HS-5 (cell line): ENCODE data around the gene ASXL1.
"Not testable (repeated sequence)": the region's sequence is repeated elsewhere in the genome, so short reads cannot be mapped to it uniquely, and the experiment has no call there.

Experiments used
- DNase-seq: peaks from one replicate; pipeline ENCODE4 v3.0.0-alpha.2; 2012; ENCODE audit warnings: low read depth

The ASXL1 gene

GRCh38 chr20:32363492-32363891, 5.4 kb downstream of the ASXL1 start:
- DNase-seq = no peak

- no peak for DNase-seq
These were observed 6.5 kb downstream of the ASXL1 start for GRCh38 chr20:32364554-32365208.

GRCh38 chr20:32365564-32365963, 7.4 kb downstream of the ASXL1 start:
- DNase-seq = no peak

- no peak for DNase-seq
These were observed 8.2 kb downstream of the ASXL1 start for GRCh38 chr20:32366380-32366779.

GRCh38 chr20:32368323-32368722, 10.2 kb downstream of the ASXL1 start:
- no peak for DNase-seq

DNA sequence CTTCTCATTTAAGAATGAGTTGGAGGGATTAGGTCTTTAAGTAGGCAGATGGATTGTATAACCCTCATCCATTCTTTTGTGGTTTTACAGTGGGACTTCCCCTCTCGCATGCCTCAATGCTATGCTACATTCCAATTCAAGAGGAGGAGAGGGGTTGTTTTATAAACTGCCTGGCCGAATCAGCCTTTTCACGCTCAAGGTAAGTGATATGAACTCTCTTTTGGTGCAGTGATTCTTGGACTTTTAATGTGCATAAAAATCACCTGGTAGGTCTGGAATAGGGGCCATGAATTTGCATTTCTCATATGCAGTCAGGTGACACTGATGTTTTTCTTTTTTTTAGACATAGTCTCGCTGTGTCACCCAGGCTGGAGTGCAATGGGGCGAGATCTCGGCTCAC, 10.8 kb downstream of the ASXL1 start:
- DNase-seq = no peak

DNA sequence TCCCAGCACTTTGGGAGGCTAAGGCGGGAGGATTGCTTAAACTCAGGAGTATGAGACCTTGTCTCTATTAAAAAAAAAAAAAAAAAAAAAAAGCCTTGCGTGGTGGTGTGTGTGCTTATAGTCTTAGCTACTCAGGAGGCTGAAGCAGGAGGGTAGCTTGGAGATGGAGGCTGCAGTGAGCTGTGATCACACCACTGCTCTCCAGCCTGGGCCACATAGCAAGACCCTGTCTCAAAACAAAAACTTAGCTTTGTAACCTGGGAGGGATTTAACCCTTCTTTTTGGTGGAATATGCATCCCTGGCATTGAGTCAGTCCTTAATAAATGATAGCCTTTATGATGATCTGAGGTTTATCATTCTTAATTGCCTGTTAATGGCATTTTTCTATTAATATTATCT, 12.8 kb downstream of the ASXL1 start:
- DNase-seq = no peak

DNA sequence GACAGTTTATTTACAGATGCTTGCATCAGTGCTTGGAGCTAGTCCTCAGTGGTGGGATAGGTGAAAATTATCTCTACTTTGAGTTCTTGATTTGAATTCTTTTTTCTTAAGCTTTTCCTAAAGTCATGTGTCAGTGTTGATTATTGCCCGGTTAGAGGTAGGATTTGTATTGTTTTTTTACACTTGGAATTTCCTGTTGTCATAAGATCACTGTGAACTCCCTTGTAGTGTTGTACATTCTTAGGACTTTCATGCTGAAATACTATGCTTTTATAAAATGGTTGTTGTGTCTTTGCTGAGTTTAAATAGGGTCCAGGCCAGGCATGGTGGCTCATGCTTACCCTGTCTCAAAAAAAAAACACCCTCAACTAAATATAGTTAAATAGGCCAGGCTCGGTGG, 20.3 kb downstream of the ASXL1 start:
- no peak for DNase-seq

DNA sequence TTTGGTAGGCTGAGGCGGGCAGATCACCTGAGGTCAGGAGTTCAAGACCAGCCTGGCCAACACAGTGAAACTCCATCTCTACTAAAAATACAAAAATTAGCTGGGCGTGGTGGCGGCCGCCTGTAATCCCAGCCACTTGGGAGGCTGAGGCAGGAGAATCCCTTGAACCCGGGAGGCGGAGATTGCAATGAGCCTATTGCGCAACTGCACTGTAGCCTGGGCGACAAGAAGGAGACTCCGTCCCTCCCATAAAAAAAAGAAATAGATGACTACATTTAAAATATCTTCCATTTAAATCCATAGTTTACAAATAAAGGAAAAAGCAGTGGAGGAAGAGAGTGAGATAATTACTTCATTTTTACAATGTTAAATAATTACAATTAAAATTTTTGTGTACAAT, 21.9 kb downstream of the ASXL1 start:
- not testable (repeated sequence) for DNase-seq

DNA sequence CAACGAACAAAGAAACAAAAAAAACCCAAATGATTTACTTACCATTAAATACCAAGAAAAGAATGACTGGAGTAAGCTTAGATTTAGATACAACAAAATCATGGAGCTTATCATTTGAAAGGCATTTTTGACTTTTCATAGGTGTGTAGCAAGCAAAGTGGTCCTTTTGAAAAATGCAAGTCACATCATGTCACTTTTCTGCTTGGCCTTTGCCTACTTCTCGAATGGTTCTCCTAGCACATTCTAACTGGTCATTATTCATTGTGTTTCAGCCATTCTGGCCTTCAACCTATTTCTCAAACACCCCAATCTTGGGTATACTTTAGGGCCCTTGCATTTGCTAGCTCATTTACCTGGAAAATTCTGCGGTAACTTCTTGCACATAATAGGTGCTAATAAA, 22.6 kb downstream of the ASXL1 start:
- DNase-seq = no peak

DNA sequence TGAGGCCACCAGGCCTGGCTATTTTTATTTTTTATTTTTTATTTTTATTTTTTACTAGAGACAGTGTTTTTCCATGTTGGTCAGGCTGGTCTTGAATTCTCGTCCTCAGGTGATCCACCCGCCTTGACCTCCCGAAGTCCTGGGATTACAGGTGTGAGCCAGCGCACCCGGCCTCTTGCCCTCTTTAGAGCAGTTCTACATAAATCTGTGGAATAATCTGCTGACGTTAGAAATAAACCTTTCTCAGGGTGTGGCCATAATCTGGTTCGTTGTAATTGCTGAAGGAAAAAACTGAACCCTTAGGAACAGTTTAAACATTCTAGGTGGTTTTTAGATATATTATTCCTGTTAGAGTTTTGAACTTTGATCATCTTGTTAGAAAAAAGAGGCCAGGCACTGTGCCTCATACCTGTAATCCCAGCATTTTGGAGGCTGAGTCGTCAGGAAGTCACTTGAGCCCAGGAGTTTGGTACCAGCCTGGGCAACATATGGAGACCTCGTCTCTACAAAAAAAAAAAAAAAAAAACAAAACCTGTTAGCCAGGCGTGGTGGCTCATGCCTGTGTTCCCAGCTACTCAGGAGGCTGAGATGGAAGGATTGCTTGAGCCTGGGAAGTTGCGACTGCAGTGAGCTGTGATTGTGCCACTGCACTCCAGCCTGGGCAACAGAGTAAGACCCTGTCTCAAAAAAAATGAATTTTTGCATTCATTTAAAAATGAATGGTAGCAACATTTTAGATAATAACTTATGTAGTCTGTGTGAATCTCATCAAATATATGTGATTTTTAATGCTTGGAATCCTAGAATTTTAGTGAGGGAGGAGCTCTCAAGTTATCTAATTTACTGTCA, 24.2 kb downstream of the ASXL1 start:
- no peak for DNase-seq

- DNase-seq = not testable (repeated sequence)
These were observed 25.3 kb downstream of the ASXL1 start for GRCh38 chr20:32383441-32383840.

GRCh38 chr20:32385541-32385940, 27.4 kb downstream of the ASXL1 start:
- no peak for DNase-seq

- DNase-seq = no peak
These were observed 28.0 kb downstream of the ASXL1 start for GRCh38 chr20:32386091-32386490.

- DNase-seq = no peak
These were observed 29.1 kb downstream of the ASXL1 start for GRCh38 chr20:32387252-32387651.

DNA sequence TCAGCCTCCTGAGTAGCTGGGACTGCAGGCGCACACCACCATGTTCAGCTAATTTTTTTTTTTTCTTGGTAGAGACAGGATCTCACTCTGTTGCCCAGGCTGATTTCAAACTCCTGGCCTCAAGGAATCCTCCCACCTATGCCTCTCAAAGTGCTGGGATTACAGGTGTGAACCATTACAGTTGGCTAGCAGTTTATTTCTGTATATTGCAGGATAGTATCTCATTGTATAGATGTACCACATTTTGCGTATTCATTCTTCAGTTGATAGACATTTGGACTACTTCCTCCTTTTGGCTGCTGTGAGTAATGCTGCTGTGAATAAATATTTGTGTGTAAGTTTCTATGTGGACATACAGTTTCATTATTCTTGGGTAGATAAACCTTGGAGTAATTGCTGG, 32.9 kb downstream of the ASXL1 start:
- no peak for DNase-seq

GRCh38 chr20:32395066-32395465, 36.9 kb downstream of the ASXL1 start:
- no peak for DNase-seq

GRCh38 chr20:32396646-32397160, 38.6 kb downstream of the ASXL1 start:
- no peak for DNase-seq

DNA sequence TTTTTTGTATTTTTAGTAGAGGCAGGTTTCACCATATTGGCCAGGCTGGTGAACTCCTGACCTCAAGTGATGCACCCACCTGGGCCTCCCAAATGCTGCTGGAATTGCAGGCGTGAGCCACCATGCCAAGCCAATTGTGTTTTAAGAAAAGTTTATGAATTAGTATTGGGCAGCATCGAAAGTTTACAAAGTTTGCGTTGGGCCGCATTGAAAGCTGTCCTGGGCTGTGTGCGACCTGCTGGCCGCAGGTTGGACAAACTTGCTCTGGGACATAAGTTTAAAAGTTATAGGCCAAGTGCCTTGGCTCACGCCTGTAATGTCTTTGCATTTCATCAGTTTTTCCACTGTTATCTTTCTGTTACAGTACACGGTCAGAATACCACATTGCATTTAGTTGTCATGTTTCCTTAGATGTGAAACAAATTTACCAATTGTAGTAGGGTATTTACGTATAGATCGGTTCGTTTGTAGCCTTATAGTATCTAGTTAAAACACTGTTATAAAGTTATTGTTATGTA, 39.5 kb downstream of the ASXL1 start:
- no peak for DNase-seq

DNA sequence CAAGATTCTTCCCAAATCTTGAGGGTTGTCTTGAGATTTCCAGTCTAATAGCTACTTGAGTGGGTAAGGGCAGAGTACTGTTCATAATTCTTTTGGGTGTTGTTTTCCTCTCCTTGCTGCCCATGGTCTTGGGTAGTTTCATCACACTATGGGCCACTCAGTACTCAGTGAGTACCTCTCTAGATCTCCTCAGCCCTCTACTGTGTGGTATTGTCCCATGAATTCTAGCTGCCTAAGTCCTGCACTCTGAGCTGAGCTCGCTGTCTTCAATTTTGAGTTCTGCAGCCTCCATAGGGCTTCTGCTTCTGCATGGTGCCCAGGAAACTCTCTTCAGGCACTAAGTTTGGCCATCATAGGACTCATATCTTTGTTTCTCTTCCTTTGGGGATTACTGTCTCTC, 42.3 kb downstream of the ASXL1 start:
- no peak for DNase-seq

- DNase-seq = no peak
These were observed 45.9 kb downstream of the ASXL1 start for GRCh38 chr20:32404017-32404416.

DNA sequence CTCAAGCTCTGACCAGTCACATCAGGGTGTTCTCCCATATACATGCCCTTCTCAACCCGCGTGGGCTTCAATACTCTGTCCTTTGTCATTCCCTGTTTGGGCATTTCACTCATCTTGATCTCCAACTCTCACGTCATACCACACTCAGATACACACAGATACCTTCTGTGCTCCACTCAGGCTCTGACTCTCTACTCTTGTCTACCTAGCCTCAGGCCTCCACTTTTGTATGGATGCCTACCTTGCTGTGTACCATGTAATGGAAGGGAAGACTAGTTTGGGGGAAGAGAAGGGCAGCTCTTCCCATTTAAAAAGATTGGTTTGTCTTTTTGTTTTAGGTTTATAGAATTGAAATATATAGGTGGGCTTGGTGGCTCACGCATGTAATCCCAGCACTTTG, 48.6 kb downstream of the ASXL1 start:
- no peak for DNase-seq

DNA sequence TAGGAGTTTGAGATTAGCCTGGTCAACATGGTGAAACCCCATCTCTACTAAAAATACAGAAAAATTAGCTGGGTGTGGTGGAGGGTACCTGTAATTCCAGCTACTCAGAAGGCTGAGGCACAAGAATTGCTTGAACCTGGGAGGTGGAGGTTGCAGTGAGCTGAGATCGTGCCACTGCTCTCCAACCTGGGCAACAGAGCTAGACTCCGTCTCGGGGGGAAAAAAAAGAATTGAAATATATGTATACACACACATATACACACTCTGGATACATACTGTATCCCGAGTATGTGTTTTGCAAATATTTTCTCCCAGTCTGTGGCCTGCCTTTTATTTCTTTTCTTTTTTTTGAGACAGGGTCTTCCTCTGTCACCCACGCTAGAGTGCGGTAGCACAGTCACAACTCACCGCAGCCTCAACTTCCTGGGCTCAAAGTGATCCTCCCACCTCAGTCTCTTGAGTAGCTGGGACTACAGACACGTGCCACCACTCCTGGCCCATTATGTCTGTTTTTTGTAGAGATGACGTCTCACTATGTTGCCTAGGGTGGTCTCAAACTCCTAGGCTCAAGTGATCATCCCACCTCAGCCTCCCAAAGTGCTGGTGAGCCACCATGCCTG, 49.1 kb downstream of the ASXL1 start:
- not testable (repeated sequence) for DNase-seq
